ENCODE results near the gene KIF3B. TPM values are rescaled to one million over a fixed set of nuclear protein-coding genes. Genes with fewer than 3 reads are reported as not detected.
"Not testable (repeated sequence)": the region's sequence is repeated elsewhere in the genome, so short reads cannot be mapped to it uniquely, and the experiment has no call there.

The KIF3B gene
- total and polyA plus RNA-seq, 2 of the 13 experiments (the other 11 are each of a cell fraction or from before 2014, with no cell fraction given), result 23.6 to 28.8 TPM

GRCh38 chr20:32322260-32322659, 44.8 kb downstream of the KIF3B start:
- H3K9ac ChIP-seq (ENCODE audit: insufficient read depth, low read depth, low read length); in situ Hi-C loops (cut with HindIII; ENCODE audit: extremely low pct_ligation_motif_present, low pct_unique_long_range_greater_than_20kb); intact Hi-C loops (cut with micrococcal nuclease; ENCODE audit: unreplicated experiment); DNase-seq (ENCODE audit: low spot score); H3K4me2 ChIP-seq (ENCODE audit: low read depth, low read length); H3K9me3 ChIP-seq (ENCODE audit: low read length); POLR2A ChIA-PET; BruUV-seq (replicated peaks); CTCF ChIA-PET (ENCODE audit: low intra/inter-chr PET ratio, low total read pairs); FAIRE-seq; H3K27ac ChIP-seq (ENCODE audit: extremely low read length, insufficient read depth, low read length); H3K79me2 ChIP-seq (ENCODE audit: insufficient read depth, low read length); H2AFZ ChIP-seq (ENCODE audit: low read length); ATAC-seq; H4K20me1 ChIP-seq (ENCODE audit: insufficient read depth, low read length); H3K4me3 ChIP-seq (replicated peaks in 1 of 3; ENCODE audit: insufficient read depth in 1 of 3, low read depth in 2 of 3, low read length in 3 of 3); H3K27me3 ChIP-seq (ENCODE audit: control insufficient read depth in 1 of 2, insufficient read depth in 2 of 2, low read length in 2 of 2): not testable (repeated sequence)
- Histone ChIP-seq H3K4me1 (ENCODE audit: insufficient read depth, low read length) (peaks cover 35% of the 10 kb centered on the region), H3K36me3 (replicated peaks in 1 of 2; ENCODE audit: control insufficient read depth in 1 of 2, insufficient read depth in 2 of 2, low read length in 2 of 2) (peaks cover 2 to 16% of the 10 kb centered on the region in 2 experiments; a peak in 4 of 5 replicates)
- 97% methylated on average over 12 of the region's 12 CpGs for WGBS (ENCODE audit: low lambda C conversion rate)

GRCh38 chr20:32323761-32324160, 46.3 kb downstream of the KIF3B start:
- ATAC-seq; H3K9ac ChIP-seq (ENCODE audit: insufficient read depth, low read depth, low read length); H3K79me2 ChIP-seq (ENCODE audit: insufficient read depth, low read length); BruUV-seq (replicated peaks); H3K9me3 ChIP-seq (ENCODE audit: low read length); H3K36me3 ChIP-seq (replicated peaks in 1 of 2; ENCODE audit: control insufficient read depth in 1 of 2, insufficient read depth in 2 of 2, low read length in 2 of 2); FAIRE-seq; in situ Hi-C loops (cut with HindIII; ENCODE audit: extremely low pct_ligation_motif_present, low pct_unique_long_range_greater_than_20kb); H4K20me1 ChIP-seq (ENCODE audit: insufficient read depth, low read length); CTCF ChIA-PET (ENCODE audit: low intra/inter-chr PET ratio, low total read pairs); H3K4me2 ChIP-seq (ENCODE audit: low read depth, low read length); H2AFZ ChIP-seq (ENCODE audit: low read length); intact Hi-C loops (cut with micrococcal nuclease; ENCODE audit: unreplicated experiment); H3K4me3 ChIP-seq (replicated peaks in 1 of 3; ENCODE audit: insufficient read depth in 1 of 3, low read depth in 2 of 3, low read length in 3 of 3); H3K27me3 ChIP-seq (ENCODE audit: control insufficient read depth in 1 of 2, insufficient read depth in 2 of 2, low read length in 2 of 2); DNase-seq (ENCODE audit: low spot score): not testable (repeated sequence)
- WGBS (ENCODE audit: low lambda C conversion rate), result 96% methylated on average over 5 of the region's 5 CpGs
- Histone ChIP-seq H3K4me1 (ENCODE audit: insufficient read depth, low read length) (peaks cover 50% of the 10 kb centered on the region), H3K27ac (ENCODE audit: extremely low read length, insufficient read depth, low read length) (peak overlapping the region; percentile 22)
- POLR2A ChIA-PET, result interaction anchor here (4.5 kb wide), 1 partner anchor 34 kb away, joined by 39 read pairs; no protein-coding TSS in a partner anchor
